Astrocyte (in vitro differentiated cells and primary cell): Measurements from ENCODE around the gene PRKAG2.

Source experiments
- EZH2 ChIP-seq: IDR thresholded peaks from 2 replicates; pipeline ENCODE4 v1.6.1; 2012; ENCODE audit warnings: mild to moderate bottlenecking, low read length, inconsistent platforms; ENCODE audit not compliant: insufficient read depth
- TF ChIP-seq, protein P1 (sequence below): IDR thresholded peaks from 2 replicates; pipeline ENCODE4 v1.5.1; 2011; ENCODE audit warnings: low read depth, mild to moderate bottlenecking, inconsistent platforms, low read length, moderate library complexity; ENCODE audit not compliant: insufficient read depth

DNA sequence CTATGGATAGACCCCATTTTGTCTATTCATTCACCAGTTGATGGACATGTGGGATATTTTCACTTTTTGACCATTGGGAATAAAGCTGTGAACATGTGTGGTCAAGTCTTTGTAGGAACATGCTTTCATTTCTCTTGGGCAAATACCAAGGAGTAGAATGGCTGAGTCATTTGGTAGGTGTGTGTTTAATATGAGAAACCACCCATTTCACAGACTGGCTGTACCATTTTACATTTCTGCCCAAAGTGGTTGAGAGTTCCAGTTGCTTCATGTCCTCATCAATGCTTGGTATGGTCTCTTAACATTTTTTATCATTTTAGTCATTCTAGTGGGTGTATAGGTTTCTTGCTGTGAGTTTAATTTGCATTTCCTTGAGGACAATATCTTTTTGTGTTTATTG, 232.4 kb downstream of the PRKAG2 start:
- TF ChIP-seq, protein P1, sequence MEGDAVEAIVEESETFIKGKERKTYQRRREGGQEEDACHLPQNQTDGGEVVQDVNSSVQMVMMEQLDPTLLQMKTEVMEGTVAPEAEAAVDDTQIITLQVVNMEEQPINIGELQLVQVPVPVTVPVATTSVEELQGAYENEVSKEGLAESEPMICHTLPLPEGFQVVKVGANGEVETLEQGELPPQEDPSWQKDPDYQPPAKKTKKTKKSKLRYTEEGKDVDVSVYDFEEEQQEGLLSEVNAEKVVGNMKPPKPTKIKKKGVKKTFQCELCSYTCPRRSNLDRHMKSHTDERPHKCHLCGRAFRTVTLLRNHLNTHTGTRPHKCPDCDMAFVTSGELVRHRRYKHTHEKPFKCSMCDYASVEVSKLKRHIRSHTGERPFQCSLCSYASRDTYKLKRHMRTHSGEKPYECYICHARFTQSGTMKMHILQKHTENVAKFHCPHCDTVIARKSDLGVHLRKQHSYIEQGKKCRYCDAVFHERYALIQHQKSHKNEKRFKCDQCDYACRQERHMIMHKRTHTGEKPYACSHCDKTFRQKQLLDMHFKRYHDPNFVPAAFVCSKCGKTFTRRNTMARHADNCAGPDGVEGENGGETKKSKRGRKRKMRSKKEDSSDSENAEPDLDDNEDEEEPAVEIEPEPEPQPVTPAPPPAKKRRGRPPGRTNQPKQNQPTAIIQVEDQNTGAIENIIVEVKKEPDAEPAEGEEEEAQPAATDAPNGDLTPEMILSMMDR, result no peak
- TF ChIP-seq EZH2, result no peak
